GM21447 (cell line): ENCODE measurements around the gene DCLK1.
"Not testable (repeated sequence)": the region's sequence is repeated elsewhere in the genome, so short reads cannot be mapped to it uniquely, and the experiment has no call there.

Experiments
- ATAC-seq: cut with Tn5 transposase; IDR thresholded peaks from one replicate; pipeline ENCODE4 v1.9.1; 2021; ENCODE audit not compliant: unreplicated experiment

The DCLK1 gene

GRCh38 chr13:36132376-36132775 lies 1.2 kb upstream of the DCLK1 start:
- no peak for ATAC-seq

DNA sequence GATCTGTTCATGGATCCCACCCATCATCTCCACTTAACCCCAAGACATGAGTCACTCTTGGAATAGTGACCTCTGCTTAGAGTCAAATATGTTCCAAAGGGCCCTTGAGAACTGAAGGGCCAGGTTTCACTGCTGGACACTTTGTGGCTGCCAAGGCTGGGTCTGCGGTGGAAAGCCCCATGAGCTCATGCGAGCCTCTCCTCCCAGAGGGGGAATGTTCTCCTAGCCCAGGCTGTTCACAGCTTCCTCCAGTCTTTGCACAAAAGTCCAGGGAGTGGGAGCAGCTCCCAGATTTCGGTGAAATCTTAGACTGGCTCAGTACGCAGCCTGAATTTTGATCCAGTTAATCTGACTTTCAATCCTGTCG lies 732 bp upstream of the DCLK1 start:
- ATAC-seq, result no peak

GRCh38 chr13:36130552-36131221 lies 495 bp downstream of the DCLK1 start:
- ATAC-seq, result no peak

GRCh38 chr13:36130193-36130551 lies 1.0 kb downstream of the DCLK1 start:
- no peak for ATAC-seq

GRCh38 chr13:36129539-36129938 lies 1.6 kb downstream of the DCLK1 start:
- no peak for ATAC-seq

DNA sequence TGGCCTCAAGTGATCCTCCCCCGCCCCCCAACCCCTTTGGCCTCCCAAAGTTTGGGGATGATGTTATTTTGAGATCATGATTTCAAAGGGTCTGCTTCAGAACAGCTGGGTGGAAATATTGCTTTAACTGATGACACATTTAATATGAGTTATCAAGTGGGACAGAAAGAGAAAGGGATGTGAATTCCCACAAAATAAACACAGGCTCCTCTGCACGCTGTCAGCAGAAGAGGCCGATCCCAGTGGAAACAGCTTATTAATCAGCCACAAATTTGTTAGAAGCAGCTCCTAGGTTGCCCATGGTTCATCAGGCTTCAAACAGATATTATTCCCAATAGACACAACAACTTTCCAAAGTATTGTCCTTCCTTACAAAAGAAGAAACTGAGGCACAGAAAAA lies 4.7 kb downstream of the DCLK1 start:
- ATAC-seq, result no peak

- ATAC-seq, result no peak
Observed at GRCh38 chr13:36125841-36126240, 5.3 kb downstream of the DCLK1 start.

- no peak for ATAC-seq
Observed at GRCh38 chr13:36124236-36124822, 6.9 kb downstream of the DCLK1 start.

DNA sequence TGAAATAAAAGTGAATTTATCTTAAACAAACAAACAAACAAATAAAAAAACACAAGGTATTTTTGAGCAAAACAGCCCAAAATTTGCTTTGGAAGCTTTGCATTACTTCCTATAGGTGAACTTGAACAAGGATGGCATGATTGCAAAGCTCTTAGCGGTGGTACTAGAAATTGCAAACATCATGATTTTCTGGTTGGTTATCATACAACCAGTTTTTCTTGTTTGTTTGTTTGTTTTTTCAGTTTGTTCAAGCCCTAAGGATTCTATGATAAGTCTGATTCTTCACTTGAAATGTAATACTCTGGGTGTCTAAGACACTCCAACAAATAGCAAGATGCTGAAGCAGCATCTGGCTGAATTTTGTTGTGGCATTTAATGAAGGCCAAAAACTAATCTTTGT lies 15.9 kb downstream of the DCLK1 start:
- ATAC-seq, result no peak

GRCh38 chr13:36114233-36114632 lies 16.9 kb downstream of the DCLK1 start:
- no peak for ATAC-seq

DNA sequence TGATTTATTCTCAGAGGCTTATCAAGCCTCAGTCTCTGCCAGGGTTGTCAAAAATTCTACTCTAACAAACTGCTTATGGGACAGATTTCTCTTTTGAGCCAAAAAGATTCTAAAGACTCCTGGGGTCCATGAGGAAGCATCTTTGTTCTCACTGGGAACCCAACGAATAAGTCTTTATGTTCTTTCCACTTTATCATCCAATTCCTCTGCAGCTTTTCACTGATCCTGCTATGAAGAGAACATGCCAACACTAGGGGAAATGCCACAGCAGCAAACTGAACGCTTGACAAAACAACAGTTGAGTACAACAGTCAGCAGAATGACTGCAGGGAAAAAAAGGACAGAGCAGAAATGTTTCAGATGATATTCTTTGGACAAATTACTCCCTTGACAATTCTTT lies 22.2 kb downstream of the DCLK1 start:
- ATAC-seq, result no peak

GRCh38 chr13:36108342-36108741 lies 22.8 kb downstream of the DCLK1 start:
- no peak for ATAC-seq

DNA sequence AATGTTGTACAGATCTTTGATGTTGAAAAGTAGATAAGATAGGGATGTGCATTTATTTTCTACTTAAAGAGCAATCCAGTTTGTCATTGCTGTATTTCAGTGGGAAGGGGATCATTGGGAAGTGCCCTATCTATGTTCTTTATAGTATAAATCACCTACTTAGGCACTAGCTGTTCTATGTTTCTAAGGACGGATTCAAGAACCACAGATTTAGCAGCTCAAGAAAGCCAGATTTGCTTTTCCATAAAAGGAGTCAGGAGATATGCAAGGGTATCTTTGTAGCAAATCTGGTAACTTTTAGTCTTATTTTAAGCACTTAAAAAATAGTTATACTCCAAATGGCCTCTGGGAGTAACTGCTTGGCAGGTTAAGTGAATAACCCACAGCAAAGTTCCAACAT lies 23.7 kb downstream of the DCLK1 start:
- ATAC-seq, result no peak

- no peak for ATAC-seq
Observed at GRCh38 chr13:36105726-36106125, 25.5 kb downstream of the DCLK1 start.

- ATAC-seq, result no peak
Observed at GRCh38 chr13:36102721-36103120, 28.5 kb downstream of the DCLK1 start.

GRCh38 chr13:36101907-36102306 lies 29.3 kb downstream of the DCLK1 start:
- ATAC-seq, result not testable (repeated sequence)

GRCh38 chr13:36101157-36101556 lies 30.0 kb downstream of the DCLK1 start:
- no peak for ATAC-seq

GRCh38 chr13:36098080-36098479 lies 33.1 kb downstream of the DCLK1 start:
- ATAC-seq, result no peak

DNA sequence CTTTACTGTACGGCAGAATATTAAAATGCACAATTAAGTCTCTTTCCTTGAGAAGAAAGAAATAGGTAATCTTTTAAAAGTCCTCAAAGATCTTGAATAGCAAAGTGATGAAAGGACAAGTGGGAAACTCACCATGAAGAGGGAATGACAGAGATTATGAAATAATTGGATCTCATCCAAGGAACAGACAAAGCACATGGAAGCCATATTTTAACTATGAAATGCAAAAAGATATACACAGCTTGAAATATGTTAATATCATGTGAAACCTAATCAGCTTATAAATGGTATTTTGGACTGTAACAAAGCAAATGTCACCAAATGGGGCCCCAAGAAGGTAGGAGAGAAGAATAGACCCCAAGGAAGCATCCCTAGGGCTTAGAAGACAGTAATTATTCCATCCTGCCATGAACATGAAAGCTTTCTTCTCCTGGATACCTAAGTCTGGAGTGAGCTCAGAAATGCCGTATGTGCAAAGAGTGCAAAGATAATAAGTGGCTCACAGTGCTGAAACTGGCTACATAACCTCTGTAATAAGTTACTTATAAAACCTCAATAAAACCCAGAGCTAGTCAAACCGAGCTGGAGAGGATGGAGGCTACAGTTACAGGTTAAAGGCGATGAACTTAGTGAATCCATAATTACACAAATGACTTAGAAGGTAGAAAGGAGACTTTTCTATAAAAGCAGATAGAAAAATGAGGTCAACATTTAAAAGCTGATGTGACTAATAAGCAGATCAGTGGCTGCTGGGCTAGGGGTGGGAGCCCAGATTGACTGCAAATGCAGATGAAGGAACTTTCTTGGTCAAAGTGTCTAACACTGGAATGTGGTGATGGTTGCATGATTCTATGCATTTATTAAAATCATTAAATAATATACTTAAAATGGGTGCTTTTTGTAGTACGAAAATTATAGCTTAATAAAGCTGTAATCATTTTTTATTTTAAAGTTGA lies 34.4 kb downstream of the DCLK1 start:
- no peak for ATAC-seq

GRCh38 chr13:36094478-36094877 lies 36.7 kb downstream of the DCLK1 start:
- ATAC-seq, result no peak

- no peak for ATAC-seq
Observed at GRCh38 chr13:36090592-36090991, 40.6 kb downstream of the DCLK1 start.

DNA sequence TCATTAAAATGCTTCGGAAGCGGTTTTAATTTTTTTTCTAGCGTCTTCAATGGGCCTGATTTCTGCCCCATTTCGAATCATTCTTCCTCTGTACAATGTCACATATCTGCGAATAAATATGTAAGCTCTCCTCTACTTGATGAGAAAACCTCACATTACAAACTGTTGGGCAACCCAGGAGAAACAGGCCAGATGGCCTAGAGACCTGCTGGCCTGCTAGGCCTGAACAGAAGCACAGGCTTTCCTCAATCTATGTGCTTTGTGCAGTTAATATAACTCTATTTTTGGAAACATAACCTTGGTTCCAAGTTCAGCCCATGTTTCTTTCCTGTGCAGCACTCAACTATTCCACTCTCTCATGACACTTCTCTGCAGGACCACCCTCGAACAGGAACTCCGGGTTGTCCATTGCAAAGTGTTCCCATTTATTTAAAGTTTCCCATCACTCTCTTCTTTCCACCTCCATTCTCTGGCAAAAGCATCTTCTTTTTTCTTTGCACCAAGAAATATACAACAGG lies 42.0 kb downstream of the DCLK1 start:
- ATAC-seq, result no peak
